Loucy (cell line): ENCODE measurements around the gene FADS2.

ENCODE experiments used
- CTCF ChIP-seq: fragments of 200-600 bp; sonication (generic); conservative IDR thresholded peaks from 2 replicates; pipeline ENCODE4 v1.5.1; 2014; ENCODE audit warnings: mild to moderate bottlenecking, antibody characterized with exemption, low read length
- EZH2phosphoT487 ChIP-seq: fragments of 200-600 bp; IDR thresholded peaks from 2 replicates; pipeline ENCODE4 v1.6.1; 2018; ENCODE audit warnings: antibody characterized with exemption, mild to moderate bottlenecking, moderate library complexity, borderline replicate concordance

DNA sequence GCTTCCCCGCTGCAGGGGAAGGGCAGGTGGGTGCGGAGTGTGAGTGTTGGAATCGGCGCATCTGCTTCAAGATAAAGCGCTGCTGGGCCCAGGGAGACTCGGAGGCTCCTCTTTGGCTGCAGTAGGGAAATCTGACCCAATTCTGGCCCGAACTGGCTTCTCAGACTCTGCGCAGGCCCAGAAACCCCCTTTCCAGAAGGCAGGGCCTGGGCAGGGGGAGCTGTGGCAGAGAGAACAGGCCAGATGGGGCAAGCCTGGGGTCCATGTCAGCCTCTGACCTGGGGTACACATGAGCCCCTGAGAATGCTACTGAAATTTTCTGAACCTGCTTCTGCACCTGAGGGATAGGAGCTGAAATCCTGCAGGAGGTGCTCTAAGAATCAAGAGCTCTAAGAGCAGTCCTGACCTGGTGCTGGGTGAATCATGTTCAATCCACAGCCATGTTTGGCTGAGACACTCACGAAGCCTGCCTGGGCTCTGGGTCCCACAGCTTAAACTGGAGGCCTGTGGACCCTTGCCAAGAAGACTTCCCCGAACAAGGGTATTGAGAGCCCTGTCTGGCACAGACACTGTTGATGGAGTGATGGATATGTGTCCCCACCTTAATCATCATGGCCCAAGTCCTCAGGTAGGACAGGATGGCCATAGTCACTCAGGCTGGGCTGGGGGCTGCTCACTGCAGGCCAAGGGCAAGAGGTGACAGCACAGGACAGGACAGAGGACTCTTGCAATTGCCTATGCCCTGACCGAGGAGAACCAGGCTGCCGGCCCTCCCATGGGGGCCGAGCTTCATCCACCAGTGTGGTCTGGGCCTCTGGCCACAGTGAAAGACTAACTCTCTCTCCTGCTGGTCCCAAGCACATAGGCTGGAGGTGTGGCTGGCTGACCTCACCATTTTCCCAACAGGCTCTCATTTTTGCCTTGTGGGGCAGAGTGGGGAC, 82.4 kb downstream of the FADS2 start:
- TF ChIP-seq CTCF, result no peak
- no peak for TF ChIP-seq EZH2phosphoT487
